Left forelimb (tissue), 1 donor: Measurements from ENCODE around the gene OMD.
"Not testable (repeated sequence)": the region's sequence is repeated elsewhere in the genome, so short reads cannot be mapped to it uniquely, and the experiment has no call there.

Experiments used
- DNase-seq: peaks from one replicate; pipeline ENCODE4 v3.0.0-alpha.2; 2018; ENCODE audit warnings: low spot score

Gene OMD

DNA sequence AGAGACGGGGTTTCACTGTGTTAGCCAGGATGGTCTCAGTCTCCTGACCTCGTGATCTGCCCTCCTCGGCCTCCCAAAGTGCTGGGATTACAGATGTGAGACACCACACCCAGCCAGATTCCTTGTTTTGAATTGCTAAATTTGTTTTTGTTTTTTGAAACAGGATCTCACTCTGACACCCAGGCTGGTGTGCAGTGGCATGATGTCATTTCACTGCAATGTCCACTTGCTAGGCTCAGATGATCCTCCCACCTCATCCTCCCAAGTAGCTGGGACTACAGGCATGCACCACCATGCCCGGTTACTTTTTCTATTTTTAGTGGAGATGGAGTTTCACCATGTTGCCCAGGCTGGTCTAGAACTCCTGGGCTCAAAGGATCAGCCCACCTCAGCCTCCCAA lies 13.1 kb downstream of the OMD start:
- not testable (repeated sequence) for DNase-seq

DNA sequence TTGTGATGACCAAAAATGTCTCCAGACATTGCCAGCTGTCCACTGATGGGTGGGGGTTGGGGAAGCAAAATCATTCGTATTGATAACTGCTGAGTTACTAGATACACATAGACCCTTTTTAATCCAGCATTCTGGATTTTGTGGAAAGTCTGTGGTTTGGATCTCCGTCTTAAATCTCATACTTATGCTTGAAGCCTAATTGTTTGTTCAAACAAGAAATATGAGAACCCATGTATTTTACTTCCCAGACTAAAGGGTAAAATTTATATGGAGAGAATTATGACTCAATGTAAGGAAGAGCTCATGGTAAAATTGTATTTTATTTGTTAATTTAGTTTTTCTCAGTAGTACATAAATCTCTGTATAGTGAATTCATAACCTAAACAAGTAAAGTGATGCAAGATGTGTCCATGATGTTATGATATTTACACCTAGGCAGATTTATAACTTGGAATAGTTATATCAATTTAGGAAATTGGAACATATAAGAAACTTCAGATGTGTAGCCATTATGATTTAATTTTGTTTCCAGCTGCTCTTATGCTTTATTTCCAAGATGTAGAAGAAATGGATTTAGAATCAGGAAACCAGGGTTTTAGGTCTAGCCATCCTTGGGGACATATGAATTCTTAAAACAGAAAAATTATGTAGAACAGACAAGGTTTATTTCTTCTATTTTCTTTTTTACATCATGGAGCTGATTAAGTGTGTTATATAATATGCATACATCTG lies 15.4 kb downstream of the OMD start:
- DNase-seq, result no peak

DNA sequence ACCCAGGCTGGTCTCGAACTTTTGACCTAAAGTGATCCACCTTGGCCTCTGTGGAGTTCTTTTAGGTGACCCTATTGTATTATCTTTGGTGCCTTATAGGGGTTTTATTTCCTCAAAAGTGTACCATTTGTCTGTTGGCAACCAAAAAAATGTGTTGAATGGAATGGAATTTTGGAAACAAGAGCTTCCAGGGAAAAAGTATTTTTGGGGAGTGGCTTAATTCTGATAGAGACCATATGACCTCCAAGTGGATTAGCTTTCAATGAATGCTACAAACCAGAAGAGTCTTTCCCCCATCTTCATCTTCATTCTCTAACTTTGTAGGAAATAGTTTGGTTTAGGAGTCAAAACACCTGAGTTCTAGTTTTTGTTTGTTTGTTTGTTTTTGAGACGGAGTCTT lies 16.5 kb downstream of the OMD start:
- no peak for DNase-seq

DNA sequence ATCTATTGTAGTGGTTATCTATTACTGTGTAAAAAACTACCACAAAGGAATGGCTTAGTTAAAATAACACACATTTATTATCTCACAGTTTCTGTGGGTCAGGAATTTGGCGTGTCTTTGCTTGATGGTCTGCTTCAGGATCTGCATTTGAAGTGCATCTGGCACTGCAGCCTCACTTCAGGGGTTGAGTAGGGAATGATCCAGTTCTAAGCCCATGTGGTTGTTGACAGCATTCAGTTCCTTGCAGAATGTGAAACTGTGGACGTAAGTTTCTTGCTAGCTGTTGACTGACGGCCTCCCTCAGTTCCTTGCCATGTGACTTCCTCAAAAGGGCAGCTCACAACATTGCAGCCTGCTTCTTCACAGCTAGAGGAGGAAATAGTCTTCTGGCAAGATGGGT lies 17.8 kb downstream of the OMD start:
- no peak for DNase-seq

DNA sequence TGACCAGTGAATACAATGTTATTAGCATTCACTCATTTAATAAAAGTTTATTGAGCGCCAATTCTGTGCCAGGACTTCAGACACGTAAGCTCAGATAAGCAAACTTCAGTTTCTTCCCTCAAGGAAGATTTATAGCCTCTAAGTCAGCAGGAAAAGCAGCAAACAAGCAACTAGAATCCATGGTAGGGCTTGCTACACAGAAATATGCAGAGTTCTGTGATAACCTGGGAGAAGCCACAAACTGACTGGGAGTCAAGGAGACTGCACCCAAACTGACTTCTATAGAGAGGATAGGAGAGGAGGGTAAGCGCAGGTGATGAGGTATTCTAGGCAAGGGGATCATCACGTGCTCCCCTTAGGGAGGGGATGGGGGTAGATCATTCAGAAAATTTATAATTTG lies 18.5 kb downstream of the OMD start:
- no peak for DNase-seq

DNA sequence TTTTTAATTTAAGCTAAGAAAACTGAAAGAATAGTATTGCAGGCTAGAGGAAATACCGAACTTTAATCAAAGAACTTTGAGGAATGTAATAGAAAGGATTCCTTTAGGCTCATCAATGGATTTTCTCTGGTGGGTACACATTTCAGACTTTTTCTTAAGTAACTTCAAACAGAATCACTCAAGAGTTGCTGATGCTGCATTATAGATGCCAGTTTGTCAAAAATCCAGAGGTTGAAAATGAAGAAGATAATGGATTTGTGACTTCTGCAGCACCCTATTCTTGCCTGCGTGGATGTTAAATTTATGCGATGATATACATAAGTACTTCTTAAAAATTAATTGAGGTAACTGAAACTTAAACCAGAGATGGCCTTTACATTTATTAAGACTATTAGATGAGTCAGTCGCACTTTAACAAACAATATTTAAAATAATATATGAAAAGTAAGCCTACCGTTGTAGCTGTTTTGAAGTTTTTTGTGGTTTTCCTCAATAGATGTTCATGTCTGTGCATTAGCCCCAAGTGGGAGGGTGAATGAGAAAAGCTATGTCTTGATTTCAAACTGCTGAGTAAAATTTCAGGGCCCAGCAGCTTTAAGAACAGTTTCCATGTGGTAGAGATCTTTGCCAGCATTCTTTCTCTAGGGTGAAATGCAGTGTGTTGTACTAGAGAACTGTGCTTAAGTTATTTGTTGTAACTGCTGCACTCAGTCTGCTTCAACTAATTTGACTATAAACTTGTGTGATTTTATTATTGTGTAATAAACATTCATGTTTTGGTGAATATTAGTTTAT lies 20.0 kb downstream of the OMD start, which contains the start of gene OGN:
Gene OGN, minus strand, starts transcription at position 537 of the 795 bp plus-strand sequence. CDS start 1,171 bp downstream, outside the sequence.
- DNase-seq, result no peak

DNA sequence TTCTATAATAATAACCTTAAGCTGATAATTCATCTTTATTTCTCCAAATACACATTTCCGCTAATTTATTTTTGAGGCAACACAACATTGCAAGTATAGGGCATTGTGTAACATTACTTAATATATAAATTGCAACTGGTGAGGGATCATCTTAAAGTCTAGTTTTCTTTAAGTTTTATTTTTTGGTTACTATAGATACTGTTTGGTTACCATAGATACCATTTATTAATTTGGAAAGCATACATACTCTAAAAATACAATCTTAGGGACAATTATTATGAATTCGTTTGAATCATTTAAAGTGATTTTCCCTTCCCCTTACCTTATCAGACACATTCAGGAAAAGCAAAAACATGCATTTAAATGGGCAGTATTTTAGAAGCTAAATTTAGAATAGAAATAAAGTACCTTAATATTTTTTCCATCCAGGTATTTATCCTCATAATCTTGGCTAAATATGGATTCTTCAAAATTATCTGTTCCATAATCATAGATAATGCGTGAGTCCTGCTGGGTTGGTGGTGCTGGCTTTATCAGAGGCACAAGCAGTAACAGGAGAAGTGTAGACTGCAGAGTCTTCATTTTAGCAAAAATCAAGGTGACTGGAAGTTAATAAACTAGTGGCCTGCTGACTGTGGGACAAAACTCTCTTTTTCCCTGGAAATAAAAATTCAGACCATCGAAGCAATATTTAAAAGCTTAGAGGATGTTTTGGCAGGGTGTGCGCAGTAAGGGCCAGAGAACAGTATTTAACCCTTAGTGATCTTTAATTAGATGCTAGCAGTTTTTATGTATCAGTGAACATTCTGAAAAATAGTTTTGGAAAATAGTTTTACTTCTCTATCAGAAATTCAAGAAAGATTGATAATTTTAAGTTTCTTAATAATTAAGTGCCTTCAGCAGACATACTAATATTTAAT lies 21.2 kb downstream of the OMD start:
- no peak for DNase-seq

DNA sequence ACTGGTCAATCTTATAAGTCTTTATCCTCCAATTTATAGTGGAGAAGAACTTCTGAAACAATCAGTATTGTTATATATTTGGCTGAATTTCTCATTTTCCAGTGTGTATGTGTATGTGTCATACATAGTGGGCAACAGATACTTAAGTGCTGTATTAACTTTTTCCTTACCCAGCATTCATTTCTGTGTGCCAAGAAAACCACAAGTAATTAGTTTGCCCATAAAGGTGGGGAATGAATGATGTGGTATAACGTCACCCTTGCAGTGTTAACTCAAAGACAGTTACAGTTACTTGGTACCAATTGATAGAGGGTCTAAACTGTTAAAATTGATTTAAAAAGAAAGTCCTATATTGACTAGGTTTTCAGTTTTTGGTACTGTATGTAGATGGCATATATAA lies 21.9 kb downstream of the OMD start:
- DNase-seq, result no peak

DNA sequence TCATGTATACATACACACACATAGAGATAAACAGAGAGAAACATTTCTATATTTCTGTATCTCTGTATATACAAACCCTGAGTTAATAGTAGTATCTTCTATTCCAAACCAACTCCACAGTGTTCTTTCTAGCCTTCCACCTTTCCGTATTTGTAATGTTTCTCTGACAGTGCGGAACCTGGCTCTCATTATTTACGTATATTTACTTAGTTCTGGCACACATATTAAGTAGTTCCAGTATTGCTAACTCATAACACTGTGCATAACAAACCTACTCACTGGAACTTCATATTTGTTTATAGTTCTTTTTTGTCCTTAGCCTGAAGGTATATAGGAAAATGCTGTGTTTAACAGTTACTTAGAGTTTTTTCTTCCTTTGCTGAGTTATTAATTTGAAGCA lies 26.4 kb downstream of the OMD start:
- DNase-seq, result no peak

DNA sequence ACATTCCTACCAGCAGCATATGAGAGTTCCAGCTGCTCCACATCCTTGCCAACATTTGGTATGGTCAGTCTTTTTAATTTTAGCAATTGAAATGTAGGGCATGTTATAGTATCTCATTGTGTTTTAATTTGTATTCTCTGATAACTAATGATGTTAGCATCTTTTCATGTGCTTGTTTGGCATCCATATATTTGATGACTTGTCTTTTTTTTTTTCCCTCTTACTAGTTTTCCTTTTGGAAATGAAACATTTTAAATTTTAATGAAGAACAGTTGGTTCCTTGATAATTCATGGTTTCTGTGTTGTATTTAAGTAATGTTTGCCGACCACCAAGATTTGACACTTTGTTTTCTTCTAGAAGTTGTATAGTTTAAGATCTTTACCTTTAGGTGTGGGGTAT lies 28.7 kb downstream of the OMD start:
- DNase-seq, result no peak

DNA sequence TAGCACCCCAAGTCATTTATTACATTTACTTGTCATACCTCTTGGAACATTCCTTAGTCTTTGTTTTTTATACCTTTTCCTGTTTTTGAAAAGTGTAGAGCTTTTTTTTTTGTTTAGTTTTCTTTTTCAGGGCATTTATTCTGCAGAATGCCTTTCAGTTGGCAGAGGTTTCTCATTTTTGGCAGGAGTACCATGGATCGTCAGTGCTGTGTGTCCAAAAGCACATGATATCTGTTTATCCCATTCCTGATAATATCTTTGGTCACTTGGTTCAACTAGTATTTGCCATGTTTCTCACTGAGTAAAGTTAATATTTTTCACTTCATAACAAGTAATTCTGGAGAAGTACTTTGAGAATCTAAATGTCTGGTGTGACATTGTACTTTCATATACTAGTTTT lies 30.6 kb downstream of the OMD start:
- no peak for DNase-seq

DNA sequence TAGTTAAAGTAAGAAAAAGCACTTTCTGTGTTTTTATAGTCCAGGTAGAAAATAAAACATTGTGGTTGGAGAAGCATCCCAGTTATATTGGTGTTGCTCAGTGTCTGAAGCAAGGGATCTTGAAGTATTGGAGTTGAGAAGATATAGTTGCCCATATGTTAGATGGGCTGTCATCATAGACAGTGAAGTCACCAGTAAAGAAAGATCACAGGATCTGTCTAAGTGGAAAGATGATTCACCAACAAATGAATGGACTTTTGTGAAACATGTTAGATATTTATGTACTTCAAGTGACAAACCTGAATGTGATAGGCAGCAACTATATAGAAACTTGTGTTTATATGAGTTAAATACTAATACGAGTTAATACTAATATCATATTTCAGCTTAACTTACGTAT lies 31.6 kb downstream of the OMD start:
- no peak for DNase-seq

DNA sequence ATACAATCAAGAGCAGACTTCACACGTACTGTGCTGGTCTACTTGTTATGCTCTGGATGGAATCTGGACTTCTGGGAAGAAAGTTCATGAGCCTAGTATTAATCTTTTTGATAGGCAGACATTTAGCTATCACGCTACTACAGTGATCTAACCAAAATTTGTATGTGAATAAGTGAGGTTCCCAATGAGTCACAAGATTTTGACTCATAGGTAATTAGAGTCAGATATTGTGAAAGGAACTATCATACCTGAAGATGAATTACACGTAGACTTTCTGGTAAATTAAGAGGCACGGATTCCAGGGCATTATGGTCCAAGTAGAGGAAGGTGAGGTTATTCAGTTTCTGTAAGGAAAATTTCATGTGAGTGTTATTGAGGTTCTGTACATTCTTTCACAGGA lies 38.3 kb downstream of the OMD start:
- no peak for DNase-seq

DNA sequence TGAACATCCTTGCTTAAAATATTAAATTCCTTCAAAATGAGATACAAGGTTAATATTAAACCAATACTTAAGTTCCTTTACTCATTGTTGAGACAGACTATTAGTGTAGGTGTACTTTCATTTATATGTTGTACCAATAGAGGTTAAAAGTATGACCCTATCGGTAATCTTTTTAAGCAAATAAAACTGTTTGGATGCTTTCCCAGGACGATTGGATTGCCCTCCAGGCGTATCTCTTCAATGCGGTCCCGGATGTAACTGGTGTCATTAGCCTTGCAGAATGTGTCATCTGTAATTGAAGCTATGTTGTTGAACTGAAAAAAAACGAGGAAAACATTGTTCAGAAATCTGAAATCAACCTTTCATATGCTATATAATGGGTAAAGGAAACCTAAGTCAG lies 38.8 kb downstream of the OMD start:
- no peak for DNase-seq

DNA sequence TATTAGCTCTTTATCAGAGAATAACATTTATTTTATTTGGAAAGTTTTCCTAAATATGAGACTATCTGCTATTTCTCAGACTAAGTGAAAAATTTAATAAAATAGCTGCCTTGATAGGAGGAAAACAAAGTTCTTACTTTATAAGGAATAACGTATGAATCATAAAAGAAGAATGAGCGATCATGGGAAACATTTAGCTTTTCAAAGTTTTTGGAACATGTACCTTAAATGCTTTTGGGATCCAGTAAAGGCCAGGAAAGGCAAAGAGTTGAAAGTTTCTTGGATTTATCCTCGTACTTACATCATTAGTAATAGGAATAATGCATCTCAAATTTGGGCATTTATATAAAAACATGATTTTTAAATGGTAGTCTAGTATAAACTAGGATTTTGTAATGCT lies 39.3 kb downstream of the OMD start:
- no peak for DNase-seq

DNA sequence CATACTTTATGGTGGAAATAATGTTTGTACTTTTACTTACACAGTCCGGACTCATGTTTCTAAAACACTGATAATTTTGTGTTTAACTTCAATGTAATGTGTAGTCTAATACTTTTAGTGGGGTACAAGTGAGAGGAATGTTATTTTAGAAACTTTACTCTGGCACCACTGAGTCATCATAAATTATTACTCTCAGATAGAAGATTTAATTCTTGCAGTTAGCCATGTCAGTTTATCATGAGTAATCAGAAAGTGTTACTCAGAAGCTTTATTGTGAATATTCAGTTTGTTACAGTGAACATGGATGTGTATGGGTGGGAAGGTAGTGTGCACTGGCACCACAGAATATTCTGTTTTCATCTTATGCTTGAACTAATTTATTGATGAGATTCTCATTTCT lies 39.9 kb downstream of the OMD start:
- no peak for DNase-seq

DNA sequence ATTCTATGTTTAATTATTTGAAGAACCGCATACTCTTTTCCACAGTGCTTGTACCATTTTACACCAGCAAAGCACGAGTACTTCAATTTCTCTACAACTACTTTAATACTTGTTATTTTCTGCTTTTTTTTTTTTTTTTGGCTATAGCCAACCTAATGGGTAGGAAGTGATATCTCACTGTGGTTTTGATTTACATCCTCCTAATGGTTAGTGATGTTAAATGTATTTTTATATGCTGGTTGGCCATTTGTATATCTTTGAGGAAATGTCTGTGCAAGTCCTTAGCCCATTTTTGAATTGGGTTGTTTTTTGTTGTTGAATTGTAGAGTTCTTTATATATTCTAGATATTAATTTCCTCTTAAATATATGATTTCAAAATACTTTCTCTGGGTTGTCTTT lies 42.5 kb downstream of the OMD start:
- DNase-seq, result no peak

DNA sequence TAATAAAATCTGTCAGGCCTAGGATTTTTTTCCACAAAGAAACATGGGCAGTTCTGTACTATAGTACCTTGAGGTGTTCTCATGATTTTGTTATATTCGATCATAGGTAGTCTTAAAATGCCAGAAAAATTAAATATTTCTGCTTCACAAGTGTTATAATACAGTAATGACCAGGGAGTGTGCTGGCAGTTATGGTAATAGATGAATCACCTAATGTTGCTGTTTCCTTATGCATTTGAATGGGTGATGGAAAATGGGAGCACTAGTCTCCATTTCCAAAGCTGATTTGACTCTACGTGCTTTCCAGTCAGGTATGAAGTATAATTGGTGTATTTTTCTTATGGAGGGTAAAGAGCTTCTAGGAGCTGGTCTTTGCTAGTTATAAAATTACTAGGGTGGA lies 43.7 kb downstream of the OMD start:
- DNase-seq, result no peak

DNA sequence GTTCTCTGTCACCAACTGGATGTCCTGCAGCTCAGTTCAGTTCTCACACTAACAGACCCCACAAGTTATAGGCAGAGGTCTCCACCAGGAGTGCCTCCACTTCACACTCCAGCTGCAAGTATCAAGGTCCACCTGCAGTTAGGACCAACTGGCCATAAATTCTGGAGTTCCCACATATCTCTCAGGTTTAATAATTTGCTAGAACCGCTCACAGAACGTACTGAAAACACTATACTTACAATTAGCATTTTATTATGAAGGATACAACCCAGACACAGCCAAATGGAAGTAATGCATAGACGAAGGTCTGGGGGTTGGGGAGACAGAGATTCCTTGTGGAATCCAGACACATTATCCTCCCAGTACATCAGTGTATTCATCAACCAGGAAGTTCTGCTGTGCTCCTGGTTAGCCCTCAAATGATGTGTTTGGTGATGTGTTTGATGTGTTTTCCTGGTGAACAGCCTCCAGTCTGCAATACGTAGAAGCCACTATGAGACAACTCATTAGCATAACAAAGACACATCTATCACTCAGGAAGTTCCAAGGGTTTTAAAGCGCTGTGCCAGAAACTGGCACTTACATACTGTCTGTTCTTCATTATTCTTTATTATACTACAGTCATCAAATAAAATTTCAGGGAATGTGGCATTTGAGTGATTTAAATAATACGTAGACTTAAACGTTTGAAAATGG lies 45.3 kb downstream of the OMD start:
- no peak for DNase-seq

DNA sequence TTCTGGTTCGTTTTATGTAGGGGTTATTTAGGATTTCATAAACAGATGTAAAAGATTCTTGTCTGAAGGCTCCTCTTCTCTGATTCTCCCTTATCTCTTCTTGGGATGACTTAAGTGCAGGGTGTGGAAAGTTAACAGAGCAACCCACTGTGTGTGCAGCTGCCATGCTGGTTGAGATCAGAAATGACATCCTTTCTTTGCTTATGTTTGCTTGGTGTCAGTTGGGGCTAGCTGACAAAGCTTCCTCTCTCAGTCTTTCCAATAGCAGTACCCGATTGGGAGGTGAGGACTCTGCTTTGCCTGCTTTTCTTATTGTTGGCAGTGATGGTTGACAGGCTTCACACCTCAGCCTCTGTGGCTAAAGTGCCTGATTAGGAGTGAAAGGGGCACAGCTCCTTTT lies 46.4 kb downstream of the OMD start:
- no peak for DNase-seq

DNA sequence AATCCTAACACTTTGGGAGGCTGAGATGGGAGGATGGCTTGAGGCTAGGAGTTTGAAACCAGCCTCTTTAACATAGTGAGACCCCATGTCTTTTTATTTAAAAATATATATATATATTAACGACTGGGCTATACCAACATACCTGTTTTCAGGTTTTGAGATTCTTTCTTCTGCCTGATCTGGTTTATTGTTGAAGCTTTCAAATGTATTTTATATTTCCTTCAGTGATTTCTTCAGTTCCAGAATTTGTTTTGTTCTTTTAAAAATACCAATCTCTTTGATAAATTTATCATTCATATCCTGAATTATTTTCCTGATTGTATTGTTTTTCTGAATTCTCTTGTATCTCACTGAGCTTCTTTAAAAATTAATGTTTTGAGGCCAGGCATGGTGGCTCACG lies 51.1 kb downstream of the OMD start:
- DNase-seq, result no peak

DNA sequence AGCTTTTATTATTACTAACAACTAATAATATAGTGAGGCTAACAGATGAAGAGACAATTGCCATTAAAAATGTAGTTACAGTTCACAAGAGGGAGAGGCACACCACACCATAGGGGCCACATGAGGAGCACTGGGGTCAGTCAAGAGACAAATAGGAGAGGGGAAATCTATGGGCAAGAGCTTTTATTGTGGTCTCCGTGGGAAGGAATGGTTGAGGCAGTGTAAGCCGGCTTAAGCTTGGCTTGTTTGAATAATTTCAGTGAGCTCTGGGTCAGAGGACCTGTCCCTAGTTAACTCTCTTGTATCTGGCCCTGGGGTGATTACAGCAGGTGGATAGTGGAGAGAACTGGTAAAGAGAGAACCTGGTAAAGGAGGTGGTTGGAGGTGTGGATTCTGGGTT lies 55.2 kb downstream of the OMD start:
- no peak for DNase-seq
